Daoy (cell line): ENCODE measurements around the gene ESAM. TPM values are rescaled to one million over a fixed set of nuclear protein-coding genes. Genes with fewer than 3 reads are reported as not detected.
A peak's percentile ranks its signal among the peaks of the same experiment; 100 is the strongest.

Experiments used
- DNase-seq: peaks from one replicate; pipeline ENCODE4 v3.0.0-alpha.2; 2015; ENCODE audit warnings: low read depth
- total RNA-seq: library from RNA; depleted of rRNA; stranded (reverse); fragments of >200 nt; shearing (Covaris generic); gene quantifications from 2 replicates; pipeline ENCODE4 v1.2.3, GENCODE V29; 2014

Gene ESAM
- total RNA-seq, 1 experiment from 2014 or later, result 0.34 TPM

DNA sequence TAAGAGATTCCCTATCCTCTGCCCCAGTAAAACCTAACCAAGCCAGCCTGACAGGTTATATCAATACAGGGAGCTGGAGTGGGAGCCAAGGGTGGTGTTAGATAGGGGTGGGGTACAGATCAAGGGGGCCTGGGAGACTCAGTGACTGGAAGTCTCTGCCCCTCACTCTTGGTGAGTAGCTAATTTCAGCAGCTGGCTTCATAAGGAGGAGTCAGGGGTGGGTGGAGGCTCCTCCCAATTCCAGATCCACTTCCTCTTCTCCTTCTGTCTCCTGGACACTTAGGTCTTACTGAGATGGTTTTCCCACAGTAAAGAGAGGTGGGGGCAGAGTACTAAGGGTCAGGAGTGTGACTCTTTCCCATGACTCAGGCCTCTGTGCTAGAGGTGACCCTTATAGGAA is 8.9 kb downstream of the ESAM start:
- no peak for DNase-seq

DNA sequence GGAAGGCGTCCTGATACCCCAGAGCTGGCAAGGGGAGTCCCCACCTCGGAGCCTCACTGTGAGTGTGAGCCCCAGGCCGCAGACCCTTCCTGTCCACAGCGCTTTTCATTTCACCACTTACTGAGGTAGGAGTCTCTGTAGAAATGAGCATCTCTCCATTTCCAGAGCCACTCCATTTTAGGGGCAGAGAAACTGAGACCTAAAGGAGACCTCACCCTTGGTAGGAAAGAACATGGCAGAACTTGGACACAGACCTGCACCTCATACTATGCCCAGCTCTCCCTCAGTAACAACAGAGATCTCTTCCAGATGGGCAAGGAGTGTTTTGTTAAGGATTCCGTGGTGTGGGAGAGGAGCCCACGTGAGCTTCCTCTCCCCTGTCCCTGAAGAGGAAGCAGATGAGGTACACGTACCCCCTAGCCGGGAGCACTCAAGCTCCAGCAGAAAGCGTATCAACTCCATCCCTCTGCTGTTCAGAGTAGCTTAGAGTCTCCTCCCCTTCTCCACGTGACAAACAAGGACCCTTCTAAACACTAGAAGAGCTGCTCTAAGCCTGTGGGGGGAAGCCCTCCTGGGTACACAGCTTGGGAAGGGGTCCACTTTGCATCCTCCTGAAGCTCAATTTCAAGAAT is 9.5 kb downstream of the ESAM start:
- no peak for DNase-seq

DNA sequence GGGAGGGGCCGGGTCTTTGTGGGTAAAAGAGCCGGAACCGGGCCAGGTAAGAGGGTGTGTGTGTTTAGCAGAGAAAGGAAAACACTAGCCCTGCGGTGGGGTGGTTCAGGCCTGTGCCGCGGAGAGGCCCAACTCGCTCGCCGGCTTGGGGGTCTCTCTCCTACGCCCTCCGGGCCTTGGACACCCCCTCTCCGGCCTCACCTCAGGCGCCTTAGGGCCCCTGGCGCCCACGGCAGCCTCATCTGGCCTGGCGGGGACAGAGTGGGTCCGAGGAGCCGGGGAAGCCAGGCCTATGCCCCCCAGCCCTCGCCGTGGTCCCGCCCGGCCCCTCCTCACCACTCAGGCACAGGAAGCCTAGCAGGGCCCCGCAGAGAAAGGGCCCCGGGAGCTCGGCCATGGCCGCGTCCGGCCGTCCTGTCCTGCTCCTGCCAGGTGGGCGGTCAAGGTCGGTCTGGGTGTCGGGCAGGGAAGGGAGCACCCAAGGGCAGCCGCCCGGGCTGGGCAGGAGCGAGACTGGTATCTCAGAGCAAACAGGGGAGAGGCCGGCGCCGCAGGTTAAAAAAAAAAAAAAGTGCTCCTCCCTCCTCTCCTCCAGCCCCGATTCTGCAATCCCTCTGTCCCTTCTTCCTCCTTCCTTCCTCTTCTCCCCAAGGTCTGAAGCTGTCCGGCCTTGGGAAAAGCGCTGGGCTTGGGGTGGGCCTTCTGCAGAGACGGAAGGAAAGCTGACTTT is 10.2 kb downstream of the ESAM start, which contains the start of gene VSIG2:
VSIG2 (minus strand) TSS at position 515 of the 730 bp plus-strand sequence; CDS start at position 397, 118 bp downstream.
- no peak for DNase-seq

DNA sequence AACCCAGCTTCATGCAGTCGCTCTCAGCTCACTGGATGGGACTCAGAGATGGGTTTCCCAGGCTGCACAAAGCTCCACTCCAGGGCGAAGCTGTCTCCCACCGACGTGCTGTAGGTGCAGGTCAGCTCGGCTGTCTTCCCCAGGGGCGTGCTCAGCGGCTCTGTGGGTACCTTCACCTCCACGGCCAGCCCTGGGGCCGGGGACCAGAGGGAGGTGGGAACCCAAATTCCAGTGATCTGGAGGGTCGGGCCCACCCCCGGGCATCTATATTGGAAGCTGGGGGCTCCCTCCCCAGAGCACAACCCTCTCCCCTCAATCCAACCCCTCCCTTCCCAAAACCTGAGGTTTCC is 10.7 kb downstream of the ESAM start:
- DNase-seq, result no peak

DNA sequence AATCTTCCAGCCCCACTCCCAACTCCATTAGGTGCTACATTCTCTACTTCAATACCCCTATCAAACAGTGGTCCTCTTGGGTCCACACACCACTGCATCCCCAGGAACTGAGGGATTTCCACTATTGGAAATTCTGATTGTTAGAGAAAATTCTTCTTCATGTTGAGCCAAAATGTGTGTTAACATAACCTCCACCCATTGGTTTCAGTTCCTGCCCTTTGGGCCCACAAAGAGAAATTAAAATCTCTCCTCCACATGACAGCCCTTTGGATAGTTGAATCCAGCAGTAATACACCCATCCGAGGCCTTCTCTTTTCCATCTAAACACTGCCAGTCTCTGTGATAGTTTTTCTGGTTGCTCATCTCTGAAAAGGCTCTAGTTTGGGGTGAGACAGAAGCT is 12.2 kb downstream of the ESAM start:
- DNase-seq, result no peak

DNA sequence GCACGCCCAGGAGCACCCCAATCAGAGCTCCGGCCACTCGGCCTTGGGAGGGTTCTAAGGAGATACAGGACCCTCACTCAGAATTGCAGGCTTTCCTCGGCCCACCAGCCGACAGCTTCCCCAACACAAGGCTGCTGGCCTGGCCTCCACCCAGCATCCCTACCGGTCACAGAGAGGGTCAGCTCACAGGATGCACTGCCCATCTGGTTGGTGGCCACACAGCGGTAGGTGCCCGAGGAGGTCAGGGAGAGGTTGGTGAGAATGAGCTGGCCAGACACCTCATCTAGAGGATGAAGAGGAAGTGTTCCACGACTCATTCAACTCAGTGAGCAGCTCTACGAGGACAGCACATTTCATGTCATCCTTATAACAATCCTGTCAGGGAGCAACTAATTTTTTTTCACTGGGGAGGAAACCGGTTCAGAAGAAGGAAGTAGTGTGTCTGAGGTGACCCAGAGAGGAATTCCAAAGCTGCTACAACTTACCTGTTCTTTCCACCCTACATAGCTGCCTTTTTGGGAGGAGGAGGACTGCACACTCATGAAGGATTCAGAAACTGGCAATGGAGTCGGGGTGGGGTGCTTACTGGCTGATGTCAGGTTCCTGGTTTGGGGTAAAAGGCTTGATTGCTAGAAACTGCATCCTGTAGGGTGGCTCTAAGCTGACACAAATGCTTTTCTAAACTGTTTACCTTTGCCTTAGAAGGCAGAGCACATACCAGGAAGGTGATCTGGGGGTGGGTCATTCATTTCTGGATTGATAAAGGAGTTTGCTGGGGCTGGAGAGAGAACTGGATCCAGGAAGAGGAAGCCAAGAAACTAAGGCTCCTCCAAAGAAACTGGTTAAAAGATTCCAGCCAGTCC is 13.4 kb downstream of the ESAM start:
- DNase-seq, result no peak

DNA sequence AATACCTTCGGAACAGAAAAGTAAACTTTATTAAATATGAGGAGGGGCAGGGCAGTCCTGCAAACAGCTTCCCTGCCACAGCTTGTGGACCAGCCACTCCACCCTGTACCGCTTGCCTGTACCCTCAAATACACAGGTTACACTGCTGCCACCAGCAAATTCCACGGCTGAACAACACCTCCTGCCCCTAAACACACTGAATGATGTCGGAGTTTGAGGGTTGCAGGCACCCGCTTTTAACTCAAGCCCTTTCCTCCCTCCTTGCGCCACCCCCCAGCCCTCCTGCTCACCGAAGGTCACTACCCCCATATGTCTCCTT is 14.0 kb downstream of the ESAM start:
- no peak for DNase-seq

DNA sequence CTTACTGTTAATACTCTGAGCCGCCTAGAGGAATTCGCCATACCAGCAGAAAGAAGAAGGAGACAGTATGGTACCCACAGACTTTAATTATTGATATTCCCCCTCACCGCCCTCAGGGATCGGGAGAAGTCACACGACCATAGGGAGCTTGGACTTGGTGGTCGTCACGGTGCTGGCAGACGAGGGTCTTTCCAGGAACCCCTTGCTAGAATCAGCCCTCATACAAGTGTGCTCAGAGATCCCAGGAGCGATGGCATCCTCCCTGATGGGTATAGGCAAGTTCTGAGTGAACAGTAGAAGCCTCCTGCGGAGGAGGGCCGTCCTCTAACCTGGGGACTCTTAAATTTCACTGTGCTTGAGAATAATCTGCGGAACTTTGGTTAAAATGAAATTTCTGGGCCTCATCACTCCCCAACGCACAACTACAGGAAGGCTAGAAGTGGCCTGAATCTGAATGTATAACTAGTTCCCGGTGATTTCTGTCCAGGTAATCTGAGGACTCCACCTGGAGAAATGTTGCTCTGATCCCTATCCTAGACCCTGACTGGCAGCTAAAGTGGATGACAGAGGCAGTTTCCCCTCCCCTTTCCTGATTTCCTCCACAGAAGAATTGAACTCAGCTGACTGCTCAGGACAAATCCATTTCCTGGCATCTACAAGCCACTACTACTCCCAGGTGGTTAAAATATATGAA is 14.5 kb downstream of the ESAM start:
- DNase-seq, result no peak

DNA sequence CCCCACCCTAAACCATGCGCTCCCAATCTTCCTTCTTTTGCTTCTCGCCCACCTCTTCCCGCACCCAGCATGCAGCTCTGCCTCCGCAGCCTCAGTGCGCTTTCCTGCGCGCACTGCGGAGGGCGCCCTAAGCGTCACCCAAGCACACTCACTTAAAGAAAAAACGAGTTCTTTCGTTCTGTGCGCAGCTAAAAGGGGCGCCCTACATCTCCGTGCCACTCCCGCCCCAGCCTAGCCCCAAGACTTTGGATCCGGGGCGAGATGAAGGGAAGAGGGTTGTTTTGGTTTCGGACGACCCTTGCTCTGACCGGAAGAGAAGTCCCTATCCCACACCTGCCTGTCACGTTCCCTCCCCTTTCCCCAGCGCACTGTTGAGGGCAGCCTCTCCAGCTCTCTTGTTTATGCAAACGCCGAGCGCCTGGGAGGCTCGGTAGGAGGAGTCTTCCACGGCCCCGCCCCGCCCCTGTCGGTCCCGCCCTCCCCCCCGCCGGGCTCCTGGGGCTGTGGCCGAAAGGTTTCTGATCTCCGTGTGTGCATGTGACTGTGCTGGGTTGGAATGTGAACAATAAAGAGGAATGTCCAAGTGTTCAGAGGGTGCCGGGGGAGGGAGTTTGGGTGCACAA is 15.4 kb downstream of the ESAM start:
- peak; percentile 79 for DNase-seq

DNA sequence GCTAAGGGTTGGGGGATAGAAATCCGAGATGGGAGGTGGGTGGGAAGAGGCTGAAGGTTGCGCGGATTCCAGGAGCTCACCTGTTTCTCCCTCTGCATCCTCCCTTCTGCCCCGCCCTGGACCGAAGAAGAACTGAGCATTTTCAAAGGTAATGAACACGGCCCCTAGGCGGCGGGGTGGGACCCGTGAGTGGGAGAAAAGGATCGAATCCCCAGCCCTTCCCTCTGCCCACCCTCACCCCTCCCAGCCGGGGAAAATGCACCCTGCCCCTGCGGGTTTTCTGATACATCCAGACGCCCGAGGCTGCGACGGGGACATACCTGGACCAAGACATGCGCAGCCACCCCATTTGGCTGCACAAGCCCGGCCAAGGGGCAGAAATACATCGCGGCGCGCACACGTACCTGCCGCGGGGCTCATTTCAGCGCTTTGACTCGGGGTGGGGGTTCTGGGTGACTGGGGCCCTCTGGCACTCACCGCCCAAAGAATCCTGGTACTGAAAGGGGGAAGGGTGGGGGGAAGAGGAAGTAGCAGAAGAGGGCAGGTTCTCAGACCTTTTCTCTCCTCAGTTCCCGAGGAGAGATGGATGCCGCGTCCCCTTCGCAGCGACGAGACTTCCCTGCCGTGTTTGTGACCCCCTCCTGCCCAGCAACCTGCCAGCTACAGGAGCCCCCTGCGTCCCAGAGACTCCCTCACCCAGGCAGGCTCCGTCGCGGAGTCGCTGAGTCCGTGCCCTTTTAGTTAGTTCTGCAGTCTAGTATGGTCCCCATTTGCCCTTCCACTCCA is 16.1 kb downstream of the ESAM start:
- DNase-seq, result no peak

DNA sequence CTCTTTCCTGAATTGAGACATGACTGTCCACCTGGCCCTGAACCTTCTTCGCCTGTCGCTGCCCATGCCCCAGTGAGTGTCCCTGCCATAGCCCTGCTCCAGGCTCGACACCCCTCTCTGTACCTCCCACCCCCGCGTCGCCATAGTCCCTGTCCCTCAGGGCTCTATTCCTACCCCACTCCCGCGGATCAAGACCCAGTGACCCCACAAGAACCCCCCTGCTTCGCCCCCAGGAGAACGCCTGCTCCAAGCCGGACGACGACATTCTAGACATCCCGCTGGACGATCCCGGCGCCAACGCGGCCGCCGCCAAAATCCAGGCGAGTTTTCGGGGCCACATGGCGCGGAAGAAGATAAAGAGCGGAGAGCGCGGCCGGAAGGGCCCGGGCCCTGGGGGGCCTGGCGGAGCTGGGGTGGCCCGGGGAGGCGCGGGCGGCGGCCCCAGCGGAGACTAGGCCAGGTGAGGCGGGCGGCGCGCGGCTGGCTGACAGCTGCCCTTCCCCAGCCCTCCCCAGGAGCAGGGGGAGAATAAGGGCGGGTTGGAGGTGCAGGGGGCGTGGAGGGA is 16.7 kb downstream of the ESAM start:
- no peak for DNase-seq

DNA sequence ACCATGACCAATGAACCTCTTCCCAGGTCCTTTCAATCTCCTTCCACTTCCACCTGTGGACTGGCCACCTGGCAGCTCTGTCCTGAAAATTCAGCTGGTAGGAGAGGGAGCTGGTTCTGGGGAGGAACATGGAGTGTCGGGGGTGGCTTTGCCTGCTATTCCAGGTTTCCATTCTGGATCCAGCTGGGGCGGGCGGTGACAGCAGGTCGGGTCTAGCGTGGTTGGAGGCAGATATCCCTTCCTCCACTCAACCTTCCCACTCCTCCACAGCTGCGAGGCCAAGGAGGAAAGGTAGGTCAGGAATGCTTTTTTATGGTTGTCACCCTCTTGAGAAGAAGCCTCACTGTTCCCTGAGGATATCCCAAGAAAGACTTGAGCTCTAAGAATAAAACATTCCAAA is 19.0 kb downstream of the ESAM start:
- no peak for DNase-seq

DNA sequence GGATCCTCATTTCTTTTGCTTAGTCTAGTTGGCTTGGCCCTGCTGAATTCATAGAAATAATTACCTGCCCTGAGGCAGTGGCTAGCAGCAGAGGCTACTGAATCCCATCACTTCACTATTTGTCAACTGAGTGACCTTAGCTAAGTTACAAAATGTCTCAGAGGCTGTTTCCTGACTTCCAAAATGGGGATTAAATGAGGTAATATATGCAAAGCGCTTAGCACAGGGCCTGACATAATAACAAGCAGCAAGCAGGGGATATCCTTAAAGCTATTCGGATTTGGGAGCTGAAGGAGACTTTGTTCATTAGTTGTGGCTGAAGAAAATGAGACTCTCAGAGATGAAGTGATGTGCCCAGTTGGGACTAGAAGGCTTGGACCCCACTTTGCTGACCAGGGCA is 19.5 kb downstream of the ESAM start:
- no peak for DNase-seq

DNA sequence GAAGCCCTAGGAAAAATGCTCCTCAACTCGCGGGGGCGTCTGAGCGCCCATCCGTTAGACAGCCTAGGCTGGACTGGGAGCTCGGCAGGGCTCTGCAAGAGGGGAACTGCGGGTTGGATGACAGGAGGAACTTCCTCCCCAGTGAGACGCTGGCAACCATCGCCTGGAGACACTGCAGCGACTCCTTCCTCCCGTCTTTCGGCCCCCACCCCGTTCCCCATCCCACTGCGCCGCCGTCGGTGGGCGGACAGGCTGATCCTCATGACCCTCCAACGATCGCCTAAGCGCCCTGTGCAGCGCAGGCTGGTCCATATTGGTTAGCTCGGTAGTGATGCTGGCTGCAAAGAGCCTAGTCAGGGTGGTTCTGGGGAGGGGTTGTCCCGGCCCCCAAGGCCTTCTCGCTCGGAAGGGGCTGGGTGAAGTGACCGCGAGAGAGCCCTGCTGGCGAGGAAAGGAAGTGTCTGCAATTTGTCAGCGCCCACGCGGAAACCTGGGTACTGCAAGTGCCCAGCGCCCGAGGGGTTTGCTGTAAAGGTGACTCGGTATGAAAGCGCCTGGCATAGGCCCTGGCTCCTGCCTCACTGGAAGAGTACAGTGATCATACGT is 21.7 kb downstream of the ESAM start:
- peak; percentile 54 for DNase-seq

DNA sequence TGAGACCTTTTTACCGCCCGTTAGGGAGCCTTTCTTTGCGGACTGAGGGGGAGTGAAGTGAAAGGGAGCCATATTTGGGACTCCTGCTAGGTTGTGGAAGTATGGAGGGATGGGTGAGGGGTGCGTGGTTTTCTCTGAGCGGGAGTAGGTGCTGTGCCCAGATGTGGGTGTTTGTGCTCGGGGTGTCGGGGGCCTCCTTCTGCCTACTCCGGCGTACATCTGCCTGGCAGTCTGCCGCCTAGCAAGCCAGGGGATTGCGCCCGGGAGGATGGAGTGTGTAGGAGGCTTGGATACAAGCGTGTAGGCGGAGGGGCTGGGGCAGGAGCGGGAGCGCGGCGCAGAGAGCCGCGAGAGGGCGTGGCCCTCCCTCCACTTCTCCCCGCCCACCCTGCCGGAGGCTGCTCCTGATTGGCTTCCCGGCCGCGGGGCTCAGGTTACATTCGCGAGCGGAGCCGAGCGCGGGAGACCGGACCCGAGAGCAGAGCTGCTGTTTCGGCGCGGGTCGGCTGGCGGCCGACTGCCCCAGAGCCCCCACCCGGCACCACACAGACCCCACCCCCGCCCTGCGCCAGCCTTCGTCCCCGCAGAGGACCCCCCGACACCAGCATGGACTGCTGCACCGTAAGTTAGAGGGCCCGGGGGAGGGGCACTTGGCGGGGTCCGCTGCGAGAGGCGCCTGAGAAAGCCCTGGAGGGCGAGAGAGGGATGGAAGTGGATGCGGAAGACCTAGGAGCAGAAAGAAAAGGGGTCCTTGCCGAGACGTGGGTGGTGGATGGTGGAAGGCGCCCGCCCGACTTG is 22.4 kb downstream of the ESAM start, which contains the start of gene NRGN:
NRGN (plus strand) TSS at position 464 of the 798 bp plus-strand sequence; CDS start at position 607, 143 bp downstream.
- DNase-seq, result peak; percentile 93

DNA sequence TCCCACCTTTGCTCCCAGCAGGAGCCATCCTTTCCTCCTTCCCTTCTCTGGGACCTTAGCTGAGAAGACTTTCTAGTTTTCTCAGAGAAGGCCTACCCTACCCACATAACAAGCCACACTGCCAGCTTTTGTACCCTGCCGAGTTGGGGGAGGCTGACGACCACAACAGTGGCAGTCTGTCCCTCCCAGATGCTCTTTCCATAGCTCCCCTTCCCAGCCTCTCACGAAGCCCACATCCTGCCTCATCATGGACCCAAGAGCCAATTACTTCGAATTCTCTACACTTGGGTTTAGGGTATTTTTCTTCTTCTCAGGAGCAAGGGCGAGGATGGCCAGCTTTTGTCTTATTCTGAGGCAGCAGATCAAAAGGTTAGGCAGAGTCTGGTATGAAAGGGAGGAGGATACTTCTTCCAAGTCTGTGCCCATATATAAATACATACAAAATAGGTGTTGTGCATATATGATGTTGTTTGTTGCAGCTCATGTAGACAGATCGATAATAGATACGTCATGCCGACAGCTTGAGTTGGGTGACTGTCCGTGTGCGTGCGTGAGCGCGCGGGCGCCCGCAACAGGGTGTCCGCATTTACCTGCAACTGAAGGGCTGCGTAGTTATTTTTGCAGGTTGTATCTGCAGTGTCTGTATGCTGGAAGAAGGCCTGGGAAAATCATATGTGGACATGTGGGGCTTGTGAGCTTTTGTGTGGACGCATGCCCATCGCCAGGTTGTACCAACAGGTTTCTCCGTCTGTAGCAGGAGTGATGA is 23.2 kb downstream of the ESAM start:
- no peak for DNase-seq

DNA sequence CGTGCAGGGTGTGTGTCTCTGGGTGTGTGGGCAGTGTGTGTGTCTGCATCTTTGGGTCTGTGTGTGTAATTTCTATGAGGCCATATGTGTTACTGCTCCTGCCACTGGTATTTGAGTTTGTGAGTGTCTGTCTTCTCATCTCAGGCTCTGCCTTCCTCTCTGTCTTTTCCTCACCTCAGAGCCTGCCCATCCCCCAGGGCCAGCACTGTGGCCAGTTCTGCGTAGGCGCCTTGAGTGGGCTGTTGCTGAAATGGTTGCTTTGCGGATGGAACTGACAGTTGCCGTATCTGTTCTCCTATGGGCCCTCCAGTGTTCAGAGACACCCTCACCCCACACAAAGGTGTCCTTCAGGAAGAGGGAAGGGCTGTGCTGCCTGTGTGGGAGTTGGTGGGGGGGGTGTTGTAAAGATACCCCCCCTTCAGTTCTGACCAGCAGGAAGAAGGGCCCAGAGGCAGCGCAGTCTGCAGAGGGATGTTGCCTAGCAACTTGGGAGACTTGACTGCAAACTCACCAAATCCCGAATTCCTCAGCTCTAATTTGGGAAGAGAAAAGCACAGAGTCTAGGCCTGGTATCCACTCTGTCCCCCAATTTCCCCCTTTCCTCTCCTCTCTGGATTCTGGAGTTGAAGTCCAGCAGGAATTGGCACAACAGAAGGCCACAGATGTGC is 24.3 kb downstream of the ESAM start:
- DNase-seq, result no peak

DNA sequence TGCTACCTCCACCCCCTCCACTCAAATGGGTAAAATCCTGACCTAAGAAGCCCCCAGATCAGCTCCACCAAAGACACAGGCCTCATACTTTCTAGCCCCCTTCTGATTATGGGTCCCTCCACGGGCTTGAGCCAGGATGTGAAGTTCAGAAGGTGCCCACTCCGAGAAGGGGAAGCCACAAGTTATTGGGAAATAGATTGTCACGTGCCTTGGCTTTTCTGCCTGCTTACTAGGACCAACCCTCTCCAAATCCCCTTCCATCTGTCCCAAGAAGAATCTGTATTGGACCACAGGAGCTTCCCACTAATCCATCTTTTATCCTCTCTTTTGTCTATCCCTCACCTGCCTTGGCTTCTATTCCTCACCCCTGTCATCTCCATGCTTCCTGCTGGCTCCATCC is 25.4 kb downstream of the ESAM start:
- no peak for DNase-seq
